Body of pancreas (tissue), 2 donors: ENCODE data around the gene ADAMTS13. TPM values are rescaled to one million over a fixed set of nuclear protein-coding genes. Genes with fewer than 3 reads are reported as not detected.

Source experiments
- total RNA-seq, 2 donors: library from RNA; depleted of rRNA; stranded (reverse); fragments of >200 nt; gene quantifications; one replicate each; pipeline ENCODE4 v1.1.0, GENCODE V29; 2016

Gene ADAMTS13
- total RNA-seq, 2 donors from 2014 or later: 2.3 to 5.6 TPM

Other genes starting within 250 kb of the ADAMTS13 start
- gene OBP2B, start 213.1 kb upstream of the ADAMTS13 start, total RNA-seq: not detected
- 1 to 10 TPM; 3.9 to 9.2 TPM for gene ABO, start 147.2 kb upstream of the ADAMTS13 start, total RNA-seq
- gene SURF6, start 86.2 kb upstream of the ADAMTS13 start, total RNA-seq: 10 to 100 TPM; 20.8 to 37.9 TPM
- 10 to 100 TPM; 15.8 to 16.3 TPM for gene MED22, start 74.2 kb upstream of the ADAMTS13 start, total RNA-seq
- 1,000 to 10,000 TPM; 1,478 to 1,480 TPM for gene RPL7A, start 74.1 kb upstream of the ADAMTS13 start, total RNA-seq
- 10 to 100 TPM; 31.0 to 43.1 TPM for gene SURF1, start 65.9 kb upstream of the ADAMTS13 start, total RNA-seq
- 10 to 100 TPM; 20.0 to 27.0 TPM for gene SURF2, start 65.8 kb upstream of the ADAMTS13 start, total RNA-seq
- 100 to 1,000 TPM in 1 of 2 donors, 10 to 100 TPM in 1; 93.9 to 109 TPM for gene SURF4, start 46.3 kb upstream of the ADAMTS13 start, total RNA-seq
- not detected for gene STKLD1, start 46.0 kb upstream of the ADAMTS13 start, total RNA-seq
- 10 to 100 TPM; 15.6 to 21.8 TPM for gene REXO4, start 4.4 kb upstream of the ADAMTS13 start, total RNA-seq
- gene CACFD1, start 37.6 kb downstream of the ADAMTS13 start, total RNA-seq: 10 to 100 TPM; 19.2 to 25.4 TPM
- gene SLC2A6, start 56.7 kb downstream of the ADAMTS13 start, total RNA-seq: 1 to 10 TPM; 2.6 to 3.0 TPM
- gene MYMK, start 102.6 kb downstream of the ADAMTS13 start, total RNA-seq: not detected
- 10 to 100 TPM in 1 of 2 donors, 1 to 10 TPM in 1; 4.2 to 21.8 TPM for gene ADAMTSL2, start 112.3 kb downstream of the ADAMTS13 start, total RNA-seq
- under 1 TPM in 1 of 2 donors, not detected in 1; 0.78 TPM for gene FAM163B, start 187.0 kb downstream of the ADAMTS13 start, total RNA-seq
- gene DBH, start 214.0 kb downstream of the ADAMTS13 start, total RNA-seq: not detected